HepG2 (cell line): ENCODE results near the gene METRNL. TPM values are rescaled to one million over a fixed set of nuclear protein-coding genes. Genes with fewer than 3 reads are reported as not detected.

Experiments
- CCAR2 ChIP-seq: fragments of 200-400 bp; formaldehyde crosslinking; optimal IDR thresholded peaks from 2 replicates; pipeline ENCODE3; 2018; ENCODE audit warnings: low read depth, mild to moderate bottlenecking, low read length, moderate library complexity
- CENPBD1 ChIP-seq: sonication (generic); formaldehyde crosslinking; IDR thresholded peaks from 2 replicates; pipeline ENCODE4 v1.8.0; 2022; ENCODE audit warnings: missing genetic modification reagents, low read depth, mild to moderate bottlenecking, borderline replicate concordance
- CENPX ChIP-seq: sonication (generic); formaldehyde crosslinking; IDR thresholded peaks from 2 replicates; pipeline ENCODE4 v1.9.0; 2021; ENCODE audit warnings: mild to moderate bottlenecking, missing genetic modification reagents, moderate library complexity
- FOSL2 ChIP-seq: sonication (generic); formaldehyde crosslinking; IDR thresholded peaks from 2 replicates; pipeline ENCODE4 v1.4.0; 2020; ENCODE audit warnings: missing genetic modification reagents
- FOXA3 ChIP-seq: IDR thresholded peaks from 2 replicates; pipeline ENCODE4 v1.6.1; 2016; ENCODE audit warnings: missing genetic modification reagents, missing compliant biosample characterization
- HOXD1 ChIP-seq: sonication (generic); formaldehyde crosslinking; IDR thresholded peaks from 2 replicates; pipeline ENCODE4 v1.5.0; 2020; ENCODE audit warnings: missing genetic modification reagents
- NAIF1 ChIP-seq: sonication (generic); formaldehyde crosslinking; IDR thresholded peaks from 2 replicates; pipeline ENCODE4 v1.5.0; 2020; ENCODE audit warnings: mild to moderate bottlenecking, missing genetic modification reagents, borderline replicate concordance
- NFKBIZ ChIP-seq: IDR thresholded peaks from 2 replicates; pipeline ENCODE4 v1.6.1; 2018; ENCODE audit warnings: missing genetic modification reagents, missing compliant biosample characterization
- PBX3 ChIP-seq: sonication (generic); formaldehyde crosslinking; IDR thresholded peaks from 2 replicates; pipeline ENCODE4 v1.8.1; 2023; ENCODE audit warnings: missing genetic modification reagents, inconsistent platforms, borderline replicate concordance
- REPIN1 ChIP-seq: sonication (generic); formaldehyde crosslinking; IDR thresholded peaks from 2 replicates; pipeline ENCODE4 v1.8.0; 2022; ENCODE audit warnings: missing genetic modification reagents, low read depth, mild to moderate bottlenecking, borderline replicate concordance
- RFX1 ChIP-seq: fragments of 450-650 bp; IDR thresholded peaks from 2 replicates; pipeline ENCODE4 v1.6.1; 2017
- RXRA ChIP-seq: sonication (generic); formaldehyde crosslinking; IDR thresholded peaks from 2 replicates; pipeline ENCODE4 v1.5.1; 2020; ENCODE audit warnings: missing genetic modification reagents
- TARDBP ChIP-seq: sonication (generic); formaldehyde crosslinking; IDR thresholded peaks from 2 replicates; pipeline ENCODE4 v1.8.0; 2022; ENCODE audit warnings: mild to moderate bottlenecking, missing genetic modification reagents
- THYN1 ChIP-seq: sonication (generic); formaldehyde crosslinking; IDR thresholded peaks from 2 replicates; pipeline ENCODE4 v1.8.1; 2023; ENCODE audit warnings: low read depth, mild to moderate bottlenecking, moderate library complexity, missing genetic modification reagents, borderline replicate concordance
- YY1 ChIP-seq: IDR thresholded peaks from 2 replicates; pipeline ENCODE4 v1.6.1; 2011; ENCODE audit warnings: low read length, low read depth, moderate library complexity, mild to moderate bottlenecking; ENCODE audit not compliant: insufficient read depth, insufficient replicate concordance
- ZBTB49 ChIP-seq: sonication (generic); formaldehyde crosslinking; IDR thresholded peaks from 2 replicates; pipeline ENCODE4 v1.4.0; 2020; ENCODE audit warnings: missing genetic modification reagents, borderline replicate concordance
- ZFP62 ChIP-seq: sonication (generic); formaldehyde crosslinking; IDR thresholded peaks from 2 replicates; pipeline ENCODE4 v1.4.0; 2020; ENCODE audit warnings: missing genetic modification reagents
- ZNF207 ChIP-seq: fragments of 450-650 bp; IDR thresholded peaks from 2 replicates; pipeline ENCODE4 v1.6.1; 2016; ENCODE audit warnings: antibody characterized with exemption, borderline replicate concordance
- ZNF460 ChIP-seq: sonication (generic); formaldehyde crosslinking; IDR thresholded peaks from 2 replicates; pipeline ENCODE4 v1.5.1; 2020; ENCODE audit warnings: missing genetic modification reagents, mild to moderate bottlenecking, borderline replicate concordance
- ZNF501 ChIP-seq: sonication (generic); formaldehyde crosslinking; IDR thresholded peaks from 2 replicates; pipeline ENCODE4 v1.5.1; 2020; ENCODE audit warnings: mild to moderate bottlenecking, moderate library complexity, missing genetic modification reagents
- ZNF589 ChIP-seq: sonication (generic); formaldehyde crosslinking; conservative IDR thresholded peaks from 2 replicates; pipeline ENCODE4 v1.8.0; 2022; ENCODE audit warnings: mild to moderate bottlenecking, moderate library complexity, missing genetic modification reagents
- ZNF674 ChIP-seq: sonication (generic); formaldehyde crosslinking; IDR thresholded peaks from 2 replicates; pipeline ENCODE4 v1.5.0; 2020; ENCODE audit warnings: low read depth, mild to moderate bottlenecking, missing genetic modification reagents
- ZNF703 ChIP-seq: sonication (generic); formaldehyde crosslinking; IDR thresholded peaks from 2 replicates; pipeline ENCODE4 v1.5.1; 2020; ENCODE audit warnings: missing genetic modification reagents, mild to moderate bottlenecking, moderate library complexity, borderline replicate concordance
- ZNF709 ChIP-seq: sonication (generic); formaldehyde crosslinking; IDR thresholded peaks from 2 replicates; pipeline ENCODE4 v1.5.0; 2020; ENCODE audit warnings: mild to moderate bottlenecking, missing genetic modification reagents
- ZSCAN22 ChIP-seq: sonication (generic); formaldehyde crosslinking; IDR thresholded peaks from 2 replicates; pipeline ENCODE4 v1.4.0; 2020; ENCODE audit warnings: mild to moderate bottlenecking, missing genetic modification reagents
- polyA plus RNA-seq, 8 experiments: library from polyadenylated mRNA; depleted of rRNA in 3 of 8; stranded (reverse) in 7 of 8; unstranded in 1 of 8; fragments of >200 nt; fragmentation: Illumina TruSeq in 4 of 8; extraction: Trizol in 4 of 8; gene quantifications; 2 replicates each; pipeline versions ENCODE4 v1.2.1 to v1.2.3, GENCODE V29; 2011 to 2016; ENCODE audit warnings: low read depth in 4 of 8, missing spikeins in 1 of 8, mixed read lengths in 1 of 8; ENCODE audit not compliant: insufficient read depth in 1 of 8
- total RNA-seq, 5 experiments: library from RNA; depleted of rRNA; stranded (reverse); fragments of >200 nt; fragmentation: Illumina TruSeq; extraction: Trizol; gene quantifications; 2 replicates each; pipeline ENCODE4 v1.2.3, GENCODE V29; 2016; ENCODE audit warnings: low read depth in 1 of 5

Gene METRNL
- total and polyA plus RNA-seq, 2 of the 13 experiments (the other 11 are each of a cell fraction or from before 2014, with no cell fraction given): 0.66 to 0.84 TPM

- TF ChIP-seq ZBTB49 (CRISPR knock-in tag): no peak
- peak; percentile 58; the same call in 1 of the 2 replicates for TF ChIP-seq NFKBIZ
- no peak; the same call in 1 of the 2 replicates for TF ChIP-seq PBX3 (CRISPR knock-in tag)
- TF ChIP-seq ZNF589: no peak; the same call in 1 of the 2 replicates
- peak; percentile 98 for TF ChIP-seq ZNF709 (CRISPR knock-in tag)
- TF ChIP-seq REPIN1 (CRISPR knock-in tag): peak; percentile 96
- TF ChIP-seq ZNF501 (CRISPR knock-in tag): peak; percentile 92
- no peak for TF ChIP-seq CCAR2
- TF ChIP-seq CENPBD1 (CRISPR knock-in tag): no peak
- TF ChIP-seq CENPX (CRISPR knock-in tag): no peak
- TF ChIP-seq ZFP62 (CRISPR knock-in tag): no peak
- no peak for TF ChIP-seq THYN1
- peak; percentile 86; the same call in 1 of the 2 replicates for TF ChIP-seq NAIF1 (CRISPR knock-in tag)
- 0 out of 2 replicates have a peak, but pooled peaks have one; percentile 59 for TF ChIP-seq ZNF674 (CRISPR knock-in tag)
- peak; percentile 82; the same call in 1 of the 2 replicates for TF ChIP-seq ZSCAN22
- peak; percentile 67 for TF ChIP-seq YY1
- TF ChIP-seq ZNF460 (CRISPR knock-in tag): no peak
- TF ChIP-seq FOXA3: peak; percentile 16; the same call in 1 of the 2 replicates
- peak; percentile 81 for TF ChIP-seq RXRA (CRISPR knock-in tag)
- TF ChIP-seq ZNF703 (CRISPR knock-in tag): no peak; the same call in 1 of the 2 replicates
- no peak for TF ChIP-seq ZNF207
- peak; percentile 66; the same call in 1 of the 2 replicates for TF ChIP-seq TARDBP
- TF ChIP-seq FOSL2 (CRISPR knock-in tag): peak; percentile 3; the same call in 1 of the 2 replicates
- peak; percentile 78 for TF ChIP-seq HOXD1 (CRISPR knock-in tag)
- TF ChIP-seq RFX1: no peak
Observed at GRCh38 chr17:83051396-83052240, 27.8 kb upstream of the METRNL start (continued).
